HUES48 (cell line): Measurements from ENCODE around the gene SAMD13.

Experiments
- H3K27ac ChIP-seq: one replicate; pipeline ENCODE4 v1.7.0; 2013; ENCODE audit warnings: low read depth, low read length, inconsistent platforms
- H3K27me3 ChIP-seq: 2 replicates; pipeline ENCODE4 v1.6.1; 2013; ENCODE audit warnings: mild to moderate bottlenecking, low read length; ENCODE audit not compliant: control insufficient read depth, insufficient read depth
- H3K36me3 ChIP-seq: 2 replicates; pipeline ENCODE4 v1.6.1; 2013; ENCODE audit warnings: low read length; ENCODE audit not compliant: control insufficient read depth, insufficient read depth
- H3K4me1 ChIP-seq: 2 replicates; pipeline ENCODE4 v1.6.1; 2013; ENCODE audit warnings: mild to moderate bottlenecking, low read length; ENCODE audit not compliant: control insufficient read depth, insufficient read depth
- H3K4me3 ChIP-seq: 2 replicates; pipeline ENCODE4 v1.5.1; 2013; ENCODE audit warnings: mild to moderate bottlenecking, low read depth, low read length
- H3K9ac ChIP-seq: 2 replicates; pipeline ENCODE4 v1.6.1; 2013; ENCODE audit warnings: mild to moderate bottlenecking, low read depth, low read length, moderate library complexity
- H3K9me3 ChIP-seq: 2 replicates; pipeline ENCODE4 v1.6.1; 2013; ENCODE audit warnings: low read length; ENCODE audit not compliant: control insufficient read depth, insufficient read depth

SAMD13 gene

GRCh38 chr1:84347271-84347931 lies 45.9 kb downstream of the SAMD13 start:
- no peaks in the 10 kb centered on the region for H3K4me1 ChIP-seq
- no peak overlapping the region for H3K9ac ChIP-seq
- no peaks in the 10 kb centered on the region for H3K36me3 ChIP-seq
- no peak overlapping the region for H3K4me3 ChIP-seq
- H3K9me3 ChIP-seq, result no peaks in the 10 kb centered on the region
- no peaks in the 10 kb centered on the region for H3K27me3 ChIP-seq
- no peak overlapping the region for H3K27ac ChIP-seq

- Histone ChIP-seq H3K4me3 (no peak overlapping the region), H3K36me3 (no peaks in the 10 kb centered on the region), H3K27me3 (no peaks in the 10 kb centered on the region), H3K9ac (no peak overlapping the region), H3K4me1 (no peaks in the 10 kb centered on the region), H3K9me3 (no peaks in the 10 kb centered on the region), H3K27ac (no peak overlapping the region)
These were observed 46.5 kb downstream of the SAMD13 start for GRCh38 chr1:84347932-84348555.

GRCh38 chr1:84348759-84349158 lies 47.3 kb downstream of the SAMD13 start:
- Histone ChIP-seq H3K27ac (no peak overlapping the region), H3K4me1 (no peaks in the 10 kb centered on the region), H3K27me3 (no peaks in the 10 kb centered on the region), H3K9me3 (no peaks in the 10 kb centered on the region), H3K9ac (no peak overlapping the region), H3K4me3 (no peak overlapping the region), H3K36me3 (no peaks in the 10 kb centered on the region)

- H3K36me3 ChIP-seq, result no peaks in the 10 kb centered on the region
- no peak overlapping the region for H3K4me3 ChIP-seq
- no peaks in the 10 kb centered on the region for H3K4me1 ChIP-seq
- no peak overlapping the region for H3K27ac ChIP-seq
- no peaks in the 10 kb centered on the region for H3K9me3 ChIP-seq
- H3K9ac ChIP-seq, result no peak overlapping the region
- no peaks in the 10 kb centered on the region for H3K27me3 ChIP-seq
These were observed 48.6 kb downstream of the SAMD13 start for GRCh38 chr1:84350104-84350503.

- Histone ChIP-seq H3K9ac (no peak overlapping the region), H3K27ac (no peak overlapping the region), H3K4me3 (no peak overlapping the region), H3K9me3 (no peaks in the 10 kb centered on the region), H3K4me1 (no peaks in the 10 kb centered on the region), H3K36me3 (no peaks in the 10 kb centered on the region), H3K27me3 (no peaks in the 10 kb centered on the region)
These were observed 49.0 kb downstream of the SAMD13 start for GRCh38 chr1:84350550-84350949.

- H3K9ac ChIP-seq, result no peak overlapping the region
- no peaks in the 10 kb centered on the region for H3K4me1 ChIP-seq
- no peaks in the 10 kb centered on the region for H3K27me3 ChIP-seq
- H3K27ac ChIP-seq, result no peak overlapping the region
- no peaks in the 10 kb centered on the region for H3K9me3 ChIP-seq
- no peaks in the 10 kb centered on the region for H3K36me3 ChIP-seq
- H3K4me3 ChIP-seq, result no peak overlapping the region
These were observed 51.0 kb downstream of the SAMD13 start for GRCh38 chr1:84352298-84353106.

- H3K9ac ChIP-seq, result no peak overlapping the region
- H3K4me1 ChIP-seq, result no peaks in the 10 kb centered on the region
- no peaks in the 10 kb centered on the region for H3K27me3 ChIP-seq
- H3K9me3 ChIP-seq, result no peaks in the 10 kb centered on the region
- no peak overlapping the region for H3K4me3 ChIP-seq
- H3K27ac ChIP-seq, result no peak overlapping the region
- no peaks in the 10 kb centered on the region for H3K36me3 ChIP-seq
These were observed 52.2 kb downstream of the SAMD13 start for GRCh38 chr1:84353695-84354094.

GRCh38 chr1:84355556-84355955 lies 54.0 kb downstream of the SAMD13 start:
- Histone ChIP-seq H3K9ac (no peak overlapping the region), H3K27me3 (no peaks in the 10 kb centered on the region), H3K9me3 (no peaks in the 10 kb centered on the region), H3K27ac (no peak overlapping the region), H3K36me3 (no peaks in the 10 kb centered on the region), H3K4me1 (no peaks in the 10 kb centered on the region), H3K4me3 (no peak overlapping the region)

GRCh38 chr1:84356881-84357280 lies 55.4 kb downstream of the SAMD13 start:
- H3K4me1 ChIP-seq, result no peaks in the 10 kb centered on the region
- no peaks in the 10 kb centered on the region for H3K9me3 ChIP-seq
- H3K27ac ChIP-seq, result no peak overlapping the region
- no peak overlapping the region for H3K9ac ChIP-seq
- H3K4me3 ChIP-seq, result no peak overlapping the region
- H3K27me3 ChIP-seq, result no peaks in the 10 kb centered on the region
- no peaks in the 10 kb centered on the region for H3K36me3 ChIP-seq

GRCh38 chr1:84358695-84359094 lies 57.2 kb downstream of the SAMD13 start:
- no peaks in the 10 kb centered on the region for H3K36me3 ChIP-seq
- no peak overlapping the region for H3K9ac ChIP-seq
- H3K4me3 ChIP-seq, result no peak overlapping the region
- H3K27ac ChIP-seq, result no peak overlapping the region
- H3K27me3 ChIP-seq, result no peaks in the 10 kb centered on the region
- H3K4me1 ChIP-seq, result no peaks in the 10 kb centered on the region
- H3K9me3 ChIP-seq, result no peaks in the 10 kb centered on the region

- H3K27ac ChIP-seq, result no peak overlapping the region
- no peaks in the 10 kb centered on the region for H3K27me3 ChIP-seq
- H3K4me1 ChIP-seq, result no peaks in the 10 kb centered on the region
- H3K36me3 ChIP-seq, result no peaks in the 10 kb centered on the region
- no peak overlapping the region for H3K9ac ChIP-seq
- H3K9me3 ChIP-seq, result no peaks in the 10 kb centered on the region
- H3K4me3 ChIP-seq, result no peak overlapping the region
These were observed 58.8 kb downstream of the SAMD13 start for GRCh38 chr1:84360316-84360715.
